ENCODE results near the gene TSPAN33. TPM values are rescaled to one million over a fixed set of nuclear protein-coding genes. Genes with fewer than 3 reads are reported as not detected.

Gene TSPAN33
- total and polyA plus RNA-seq, 2 of the 13 experiments (the other 11 are each of a cell fraction or from before 2014, with no cell fraction given), result 15.3 to 16.5 TPM

GRCh38 chr7:129213828-129214227 lies 69.3 kb downstream of the TSPAN33 start:
- Histone ChIP-seq H3K4me2 (ENCODE audit: low read depth, low read length) (peak overlapping the region; percentile 41; the same call in 1 of the 2 replicates), H3K79me2 (ENCODE audit: insufficient read depth, low read length) (no peaks in the 10 kb centered on the region), H3K9me3 (ENCODE audit: low read length) (no peaks in the 10 kb centered on the region), H3K9ac (ENCODE audit: insufficient read depth, low read depth, low read length) (no peak overlapping the region), H3K27me3 (ENCODE audit: control insufficient read depth in 1 of 2, insufficient read depth in 2 of 2, low read length in 2 of 2) (no peaks in the 10 kb centered on the region), H2AFZ (ENCODE audit: low read length) (no peak overlapping the region), H3K4me3 (replicated peaks in 1 of 3; ENCODE audit: insufficient read depth in 1 of 3, low read depth in 2 of 3, low read length in 3 of 3) (no peak overlapping the region), H3K36me3 (replicated peaks in 1 of 2; ENCODE audit: control insufficient read depth in 1 of 2, insufficient read depth in 2 of 2, low read length in 2 of 2) (peaks cover 10 to 21% of the 10 kb centered on the region in 2 experiments; a peak in 4 of 5 replicates), H4K20me1 (ENCODE audit: insufficient read depth, low read length) (no peaks in the 10 kb centered on the region; the same call in 1 of the 2 replicates), H3K27ac (ENCODE audit: extremely low read length, insufficient read depth, low read length) (peak overlapping the region; percentile 31), H3K4me1 (ENCODE audit: insufficient read depth, low read length) (peaks cover 27% of the 10 kb centered on the region)
- DNase-seq (ENCODE audit: low spot score) (peak; percentile 85), FAIRE-seq (peak; percentile 89), ATAC-seq (peak; percentile 82)
- CTCF ChIA-PET (ENCODE audit: low intra/inter-chr PET ratio, low total read pairs), result interaction anchor here (1.7 kb wide), 1 partner anchor 50 kb away, joined by 8 read pairs; no protein-coding TSS in a partner anchor
- intact Hi-C loops (cut with micrococcal nuclease; ENCODE audit: unreplicated experiment), result loop anchor here (1.0 to 2.0 kb wide), 2 partner anchors 50 to 123 kb away; no protein-coding TSS in a partner anchor
- in situ Hi-C loops (cut with HindIII; ENCODE audit: extremely low pct_ligation_motif_present, low pct_unique_long_range_greater_than_20kb), result loop anchor here (5.0 kb wide), 1 partner anchor 52 kb away; no protein-coding TSS in a partner anchor
- POLR2A ChIA-PET, result interaction anchor here (0.9 to 1.5 kb wide), 4 partner anchors 10 to 122 kb away, joined by 3 to 4 read pairs (median 3); no protein-coding TSS in a partner anchor
- WGBS (ENCODE audit: low lambda C conversion rate), result 44% methylated on average over 14 of the region's 15 CpGs
- BruUV-seq (replicated peaks), result no TSS peak
- TF ChIP-seq NFKBIZ (CRISPR knock-in tag; IDR thresholded peaks at IDR 0.05) (no peak), ZNF337 (CRISPR knock-in tag; IDR thresholded peaks at IDR 0.05; ENCODE audit: borderline replicate concordance, low read depth) (no peak), DNMT3B (CRISPR knock-in tag; conservative IDR thresholded peaks at IDR 0.05) (no peak), SRSF4 (IDR thresholded peaks at IDR 0.05; ENCODE audit: low read depth, low read length, poor library complexity, severe bottlenecking) (no peak), ASH2L (IDR thresholded peaks at IDR 0.05; ENCODE audit: insufficient read length, low read depth, low read length) (no peak), ELF4 (CRISPR knock-in tag; IDR thresholded peaks at IDR 0.05; ENCODE audit: borderline replicate concordance) (no peak), CENPT (CRISPR knock-in tag; IDR thresholded peaks at IDR 0.05; ENCODE audit: low read depth) (no peak), CEBPG (CRISPR knock-in tag; IDR thresholded peaks at IDR 0.05) (no peak), TRIM22 (IDR thresholded peaks at IDR 0.05) (no peak), ZNF619 (CRISPR knock-in tag; IDR thresholded peaks at IDR 0.05) (no peak), JUN (CRISPR knock-in tag; IDR thresholded peaks at IDR 0.05) (no peak), ISL2 (CRISPR knock-in tag; IDR thresholded peaks at IDR 0.05) (no peak), MXD4 (CRISPR knock-in tag; IDR thresholded peaks at IDR 0.05) (no peak), RFXANK (CRISPR knock-in tag; IDR thresholded peaks at IDR 0.05) (no peak), ZNF282 (IDR thresholded peaks at IDR 0.05; ENCODE audit: partially characterized antibody) (no peak), SYNCRIP (IDR thresholded peaks at IDR 0.05; ENCODE audit: insufficient read depth, low read depth, low read length) (no peak), ZNF552 (CRISPR knock-in tag; IDR thresholded peaks at IDR 0.05; ENCODE audit: borderline replicate concordance) (no peak)
- TF ChIP-seq, protein P1, sequence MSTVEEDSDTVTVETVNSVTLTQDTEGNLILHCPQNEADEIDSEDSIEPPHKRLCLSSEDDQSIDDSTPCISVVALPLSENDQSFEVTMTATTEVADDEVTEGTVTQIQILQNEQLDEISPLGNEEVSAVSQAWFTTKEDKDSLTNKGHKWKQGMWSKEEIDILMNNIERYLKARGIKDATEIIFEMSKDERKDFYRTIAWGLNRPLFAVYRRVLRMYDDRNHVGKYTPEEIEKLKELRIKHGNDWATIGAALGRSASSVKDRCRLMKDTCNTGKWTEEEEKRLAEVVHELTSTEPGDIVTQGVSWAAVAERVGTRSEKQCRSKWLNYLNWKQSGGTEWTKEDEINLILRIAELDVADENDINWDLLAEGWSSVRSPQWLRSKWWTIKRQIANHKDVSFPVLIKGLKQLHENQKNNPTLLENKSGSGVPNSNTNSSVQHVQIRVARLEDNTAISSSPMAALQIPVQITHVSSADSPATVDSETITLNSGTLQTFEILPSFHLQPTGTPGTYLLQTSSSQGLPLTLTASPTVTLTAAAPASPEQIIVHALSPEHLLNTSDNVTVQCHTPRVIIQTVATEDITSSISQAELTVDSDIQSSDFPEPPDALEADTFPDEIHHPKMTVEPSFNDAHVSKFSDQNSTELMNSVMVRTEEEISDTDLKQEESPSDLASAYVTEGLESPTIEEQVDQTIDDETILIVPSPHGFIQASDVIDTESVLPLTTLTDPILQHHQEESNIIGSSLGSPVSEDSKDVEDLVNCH (CRISPR knock-in tag; IDR thresholded peaks at IDR 0.05), result no peak
- TF ChIP-seq, protein P2, sequence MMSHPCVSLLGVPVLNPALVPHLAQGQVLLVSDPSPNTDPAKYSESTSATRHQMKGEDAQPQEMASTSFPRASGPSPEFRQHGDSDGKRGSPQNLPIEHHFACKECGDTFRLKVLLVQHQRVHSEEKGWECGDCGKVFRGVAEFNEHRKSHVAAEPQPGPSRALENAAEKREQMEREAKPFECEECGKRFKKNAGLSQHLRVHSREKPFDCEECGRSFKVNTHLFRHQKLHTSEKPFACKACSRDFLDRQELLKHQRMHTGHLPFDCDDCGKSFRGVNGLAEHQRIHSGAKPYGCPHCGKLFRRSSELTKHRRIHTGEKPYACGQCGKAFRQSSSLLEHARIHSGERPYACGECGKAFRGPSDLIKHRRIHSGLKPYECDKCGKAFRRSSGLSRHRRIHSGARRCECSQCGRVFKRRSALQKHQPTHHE (CRISPR knock-in tag; IDR thresholded peaks at IDR 0.05; ENCODE audit: borderline replicate concordance), result no peak

Measured in HepG2 (cell line).